Esophagus squamous epithelium (tissue), 5 donors: ENCODE data around the gene AKAP17A. TPM values are rescaled to one million over a fixed set of nuclear protein-coding genes. Genes with fewer than 3 reads are reported as not detected.

Source experiments
- DNase-seq: peaks from one replicate; lab custom pipeline; 2025; lab: John Stamatoyannopoulos, UW
- H3K27ac ChIP-seq, 4 donors: fragments of 200-600 bp; sonication (generic); one replicate each; pipeline ENCODE4 v1.5.1; 2016 to 2019; ENCODE audit warnings: mild to moderate bottlenecking in 1 of 4
- H3K27me3 ChIP-seq, 4 donors: fragments of 200-600 bp; sonication (generic); 1 replicate in 3 of 4; 2 replicates in 1 of 4; pipeline versions ENCODE4 v1.5.1 to v1.6.0; 2017 to 2021; ENCODE audit warnings: antibody characterized with exemption in 1 of 4
- H3K36me3 ChIP-seq, 3 donors: fragments of 200-600 bp; sonication (generic); one replicate each; pipeline ENCODE4 v1.5.1; 2016 to 2019
- H3K4me1 ChIP-seq, 3 donors: fragments of 200-600 bp; sonication (generic); one replicate each; pipeline ENCODE4 v1.5.1; 2017 to 2019
- H3K4me3 ChIP-seq, 4 donors: fragments of 200-600 bp; sonication (generic); 1 replicate in 3 of 4; 2 replicates in 1 of 4; pipeline ENCODE4 v1.5.1; 2016 to 2019; ENCODE audit warnings: mild to moderate bottlenecking in 2 of 4, moderate library complexity in 1 of 4
- H3K9me3 ChIP-seq, 3 donors: fragments of 200-600 bp; sonication (generic); one replicate each; pipeline ENCODE4 v1.5.1; 2016 to 2019
- CTCF ChIP-seq, 6 experiments: fragments of 450-650 bp in 4 of 6; fragments of 200-600 bp in 2 of 6; sonication (generic) in 2 of 6; IDR thresholded peaks; one replicate each; pipeline ENCODE4 v1.5.1; 2016 to 2019; ENCODE audit warnings: antibody characterized with exemption in 6 of 6, mild to moderate bottlenecking in 4 of 6, moderate library complexity in 4 of 6
- POLR2A ChIP-seq, 4 donors: fragments of 450-650 bp; IDR thresholded peaks; one replicate each; pipeline ENCODE4 v1.6.1; 2017; ENCODE audit warnings: antibody characterized with exemption in 4 of 4, mild to moderate bottlenecking in 4 of 4, moderate library complexity in 3 of 4
- WGBS, 2 donors: methylation state at CpG; one replicate each; pipeline ENCODE4 v1.1.5; 2018; 5-methylcytosine and 5-hydroxymethylcytosine counted together
- intact Hi-C: fragments of 100-400 bp; cut with DNase I; formaldehyde crosslinking; loops from one replicate; pipeline ENCODE4 v1.15.0; 2022
- total RNA-seq, 4 donors: library from RNA; depleted of rRNA; stranded (reverse); fragments of >200 nt; gene quantifications; one replicate each; pipeline ENCODE4 v1.1.0, GENCODE V29; 2016
- donor health status: DM: yes; HTN: yes; CAD: no.

Gene AKAP17A
- total RNA-seq, 4 donors from 2014 or later, result 16.2 to 38.7 (median 30.6) TPM

- Histone ChIP-seq H3K27me3 (no peaks in the 10 kb centered on the region), H3K4me1 (peaks cover 0 to 12% (median 0%) of the 10 kb centered on the region in 3 donors), H3K27ac (no peak overlapping the region), H3K4me3 (no peak overlapping the region), H3K36me3 (no peaks in the 10 kb centered on the region), H3K9me3 (no peaks in the 10 kb centered on the region)
- no peak for TF ChIP-seq POLR2A (IDR thresholded peaks at IDR 0.05)
- TF ChIP-seq CTCF (IDR thresholded peaks at IDR 0.05), result no peak
- intact Hi-C loops, result no loop called here
- WGBS, 2 donors, result 22 to 23% methylated on average over 4 to 5 of the region's 5 CpGs
- no peak for DNase-seq
Observed at GRCh38 chrX:1587161-1587560, 4.2 kb upstream of the AKAP17A start.

- intact Hi-C loops, result loop anchor here (10.0 kb wide), 1 partner anchor 135 kb away; the partner anchor contains the start of gene ASMTL
- Histone ChIP-seq H3K27me3 (no peaks in the 10 kb centered on the region), H3K4me3 (no peak overlapping the region), H3K36me3 (peaks cover 10 to 15% (median 11%) of the 10 kb centered on the region in 3 donors), H3K4me1 (peaks cover 10 to 31% (median 11%) of the 10 kb centered on the region in 3 donors), H3K27ac (no peak overlapping the region), H3K9me3 (no peaks in the 10 kb centered on the region)
- no peak for TF ChIP-seq CTCF (IDR thresholded peaks at IDR 0.05)
- TF ChIP-seq POLR2A (IDR thresholded peaks at IDR 0.05), result no peak
- 82 to 86% methylated on average over 8 to 10 of the region's 12 CpGs for WGBS, 2 donors
- DNase-seq, result no peak
Observed at GRCh38 chrX:1589356-1590130, 1.9 kb upstream of the AKAP17A start.

- peaks cover 27 to 36% (median 30%) of the 10 kb centered on the region in 3 donors for H3K36me3 ChIP-seq
- intact Hi-C loops, result loop anchor here (10.0 kb wide), 1 partner anchor 137 kb away; the partner anchor contains the start of gene ASMTL
- DNase-seq, result no peak
- H3K27me3 ChIP-seq, result no peaks in the 10 kb centered on the region
- H3K4me1 ChIP-seq, result peaks cover 10 to 37% (median 11%) of the 10 kb centered on the region in 3 donors
- H3K27ac ChIP-seq, result peak overlapping the region; percentile 89 to 96 (median 90)
- WGBS, 2 donors, result 0 to 3% methylated on average over 5 to 8 of the region's 35 CpGs
- TF ChIP-seq POLR2A (IDR thresholded peaks at IDR 0.05) (no peak), CTCF (IDR thresholded peaks at IDR 0.05) (no peak)
- peak overlapping the region; percentile 85 to 97 (median 94) for H3K4me3 ChIP-seq
- H3K9me3 ChIP-seq, result no peaks in the 10 kb centered on the region
Observed at GRCh38 chrX:1591863-1592469, 562 bp downstream of the AKAP17A start.

GRCh38 chrX:1592470-1593142, 1.2 kb downstream of the AKAP17A start:
- Histone ChIP-seq H3K4me3 (peak overlapping the region; percentile 85 to 97 (median 94)), H3K4me1 (peaks cover 10 to 41% (median 11%) of the 10 kb centered on the region in 3 donors), H3K9me3 (no peaks in the 10 kb centered on the region), H3K27ac (peak overlapping the region; percentile 89 to 96 (median 90)), H3K27me3 (no peaks in the 10 kb centered on the region), H3K36me3 (peaks cover 32 to 43% (median 37%) of the 10 kb centered on the region in 3 donors)
- 3% methylated on average over 12 to 21 of the region's 28 CpGs for WGBS, 2 donors
- no peak for DNase-seq
- TF ChIP-seq POLR2A (IDR thresholded peaks at IDR 0.05) (no peak), CTCF (IDR thresholded peaks at IDR 0.05) (no peak)
- intact Hi-C loops, result loop anchor here (10.0 kb wide), 1 partner anchor 138 kb away; the partner anchor contains the start of gene ASMTL
